Neuron (in vitro differentiated cells): ENCODE data around the gene CAPN3.
"Not testable (repeated sequence)": the region's sequence is repeated elsewhere in the genome, so short reads cannot be mapped to it uniquely, and the experiment has no call there.

Source experiments
- H2AFZ ChIP-seq: one replicate; pipeline ENCODE4 v1.6.1; 2013; ENCODE audit warnings: low read depth, mild to moderate bottlenecking, inconsistent platforms, low read length, moderate library complexity
- H3K27me3 ChIP-seq: one replicate; pipeline ENCODE4 v1.6.1; 2013; ENCODE audit warnings: low read length; ENCODE audit not compliant: insufficient read depth
- H3K36me3 ChIP-seq: one replicate; pipeline ENCODE4 v1.6.1; 2013; ENCODE audit warnings: low read length; ENCODE audit not compliant: insufficient read depth
- H3K4me1 ChIP-seq: one replicate; pipeline ENCODE4 v1.6.1; 2013; ENCODE audit warnings: low read length; ENCODE audit not compliant: insufficient read depth
- H3K4me3 ChIP-seq: 2 replicates; pipeline ENCODE4 v1.5.1; 2013; ENCODE audit warnings: mild to moderate bottlenecking, low read length, moderate library complexity
- H3K9me3 ChIP-seq: one replicate; pipeline ENCODE4 v1.6.1; 2013; ENCODE audit warnings: low read length

CAPN3 gene

GRCh38 chr15:42359249-42359648, at the start of gene CAPN3:
Gene CAPN3 (plus strand): TSS chr15:42359501. CDS start chr15:42359806, 305 bp downstream.
- Histone ChIP-seq H3K4me1 (no peaks in the 10 kb centered on the region), H2AFZ (no peak within 1 kb of the TSS), H3K4me3 (no peak within 1 kb of the TSS), H3K36me3 (no peaks in the 10 kb centered on the region), H3K27me3 (no peaks in the 10 kb centered on the region), H3K9me3 (no peaks in the 10 kb centered on the region)

- H3K27me3 ChIP-seq, result no peaks in the 10 kb centered on the region
- H3K4me3 ChIP-seq, result no peak overlapping the region
- H3K9me3 ChIP-seq, result no peaks in the 10 kb centered on the region
- no peak overlapping the region for H2AFZ ChIP-seq
- no peaks in the 10 kb centered on the region for H3K4me1 ChIP-seq
- H3K36me3 ChIP-seq, result peaks cover 4% of the 10 kb centered on the region
These were observed 45.8 kb upstream of the CAPN3 start for GRCh38 chr15:42313463-42313862.

- H3K9me3 ChIP-seq, result no peaks in the 10 kb centered on the region
- no peaks in the 10 kb centered on the region for H3K27me3 ChIP-seq
- H2AFZ ChIP-seq, result no peak overlapping the region
- no peak overlapping the region for H3K4me3 ChIP-seq
- no peaks in the 10 kb centered on the region for H3K4me1 ChIP-seq
- peaks cover 2% of the 10 kb centered on the region for H3K36me3 ChIP-seq
These were observed 44.5 kb upstream of the CAPN3 start for GRCh38 chr15:42314818-42315217.

GRCh38 chr15:42315521-42315920, 43.8 kb upstream of the CAPN3 start:
- Histone ChIP-seq H3K4me1 (no peaks in the 10 kb centered on the region), H3K9me3 (no peaks in the 10 kb centered on the region), H3K36me3 (no peaks in the 10 kb centered on the region), H2AFZ (no peak overlapping the region), H3K4me3 (no peak overlapping the region), H3K27me3 (no peaks in the 10 kb centered on the region)

GRCh38 chr15:42316282-42316805, 43.0 kb upstream of the CAPN3 start:
- H3K4me1 ChIP-seq, H3K4me3 ChIP-seq, H3K9me3 ChIP-seq, H3K36me3 ChIP-seq, H3K27me3 ChIP-seq, H2AFZ ChIP-seq: not testable (repeated sequence)

- Histone ChIP-seq H3K27me3 (no peaks in the 10 kb centered on the region), H3K4me1 (no peaks in the 10 kb centered on the region), H3K4me3 (no peak overlapping the region), H3K9me3 (no peaks in the 10 kb centered on the region), H3K36me3 (no peaks in the 10 kb centered on the region), H2AFZ (no peak overlapping the region)
These were observed 40.1 kb upstream of the CAPN3 start for GRCh38 chr15:42319206-42319605.

GRCh38 chr15:42324308-42324707, 35.0 kb upstream of the CAPN3 start:
- Histone ChIP-seq H3K4me3 (no peak overlapping the region), H3K4me1 (peaks cover 6% of the 10 kb centered on the region), H2AFZ (no peak overlapping the region), H3K9me3 (no peaks in the 10 kb centered on the region), H3K36me3 (peaks cover 2% of the 10 kb centered on the region), H3K27me3 (no peaks in the 10 kb centered on the region)

GRCh38 chr15:42329161-42329560, 30.1 kb upstream of the CAPN3 start:
- no peaks in the 10 kb centered on the region for H3K9me3 ChIP-seq

GRCh38 chr15:42329992-42330391, 29.3 kb upstream of the CAPN3 start:
- Histone ChIP-seq H2AFZ (no peak overlapping the region), H3K4me1 (peaks cover 7% of the 10 kb centered on the region), H3K9me3 (peaks cover 3% of the 10 kb centered on the region), H3K36me3 (peaks cover 4% of the 10 kb centered on the region), H3K4me3 (no peak overlapping the region), H3K27me3 (no peaks in the 10 kb centered on the region)

More at GRCh38 chr15:42329161-42329560, 30.1 kb upstream of the CAPN3 start:
- Histone ChIP-seq H3K4me3 (no peak overlapping the region), H3K27me3 (no peaks in the 10 kb centered on the region), H3K4me1 (peaks cover 7% of the 10 kb centered on the region), H3K36me3 (peaks cover 4% of the 10 kb centered on the region), H2AFZ (no peak overlapping the region)

- peaks cover 7% of the 10 kb centered on the region for H3K4me1 ChIP-seq
- no peaks in the 10 kb centered on the region for H3K27me3 ChIP-seq
- H3K36me3 ChIP-seq, result peaks cover 3% of the 10 kb centered on the region
- H3K9me3 ChIP-seq, result peaks cover 6% of the 10 kb centered on the region
- no peak overlapping the region for H2AFZ ChIP-seq
- H3K4me3 ChIP-seq, result no peak overlapping the region
These were observed 28.1 kb upstream of the CAPN3 start for GRCh38 chr15:42331235-42331634.

- H3K4me3 ChIP-seq, result no peak overlapping the region
- H2AFZ ChIP-seq, result no peak overlapping the region
- peaks cover 7% of the 10 kb centered on the region for H3K4me1 ChIP-seq
- H3K9me3 ChIP-seq, result peaks cover 6% of the 10 kb centered on the region
- H3K36me3 ChIP-seq, result peaks cover 3% of the 10 kb centered on the region
- H3K27me3 ChIP-seq, result no peaks in the 10 kb centered on the region
These were observed 27.0 kb upstream of the CAPN3 start for GRCh38 chr15:42332331-42332730.

- no peaks in the 10 kb centered on the region for H3K4me1 ChIP-seq
- H3K9me3 ChIP-seq, result peaks cover 6% of the 10 kb centered on the region
- H2AFZ ChIP-seq, result no peak overlapping the region
- no peak overlapping the region for H3K4me3 ChIP-seq
- peaks cover 3% of the 10 kb centered on the region for H3K36me3 ChIP-seq
- no peaks in the 10 kb centered on the region for H3K27me3 ChIP-seq
These were observed 24.2 kb upstream of the CAPN3 start for GRCh38 chr15:42335074-42335473.

GRCh38 chr15:42336650-42337049, 22.7 kb upstream of the CAPN3 start:
- H3K4me1 ChIP-seq, H2AFZ ChIP-seq, H3K27me3 ChIP-seq, H3K9me3 ChIP-seq, H3K4me3 ChIP-seq, H3K36me3 ChIP-seq: not testable (repeated sequence)

GRCh38 chr15:42337104-42337503, 22.2 kb upstream of the CAPN3 start:
- not testable (repeated sequence) for H3K4me1 ChIP-seq, H3K4me3 ChIP-seq, H3K36me3 ChIP-seq, H3K27me3 ChIP-seq, H3K9me3 ChIP-seq, H2AFZ ChIP-seq
